A673 (cell line): ENCODE measurements around the gene CYTH1. TPM values are rescaled to one million over a fixed set of nuclear protein-coding genes. Genes with fewer than 3 reads are reported as not detected.

Experiments
- BruUV-seq: library from RNA; stranded (reverse); fragments of 400-500 nt; replicated peaks from 2 replicates; lab custom pipeline; 2021; lab: Mats Ljungman, UMichigan
- CTCF ChIA-PET: fragments of 300-600 bp; sonication (Branson Sonifier 250); formaldehyde crosslinking; loops from one replicate; lab custom pipeline; 2022; ENCODE audit warnings: antibody characterized with exemption; lab: Charles Lee
- POLR2A ChIA-PET: fragments of 300-600 bp; sonication (Branson Sonifier 250); formaldehyde crosslinking; loops from one replicate; lab custom pipeline; 2022; ENCODE audit warnings: antibody characterized with exemption; ENCODE audit not compliant: low non-redundant PET; lab: Charles Lee
- DNase-seq: peaks from one replicate; pipeline ENCODE4 v3.0.0-alpha.2; 2015; ENCODE audit warnings: low spot score
- H3K27ac ChIP-seq: fragments of 200-600 bp; sonication (generic); 2 replicates; pipeline ENCODE4 v1.5.1; 2016; ENCODE audit warnings: mixed run types, low read depth, mild to moderate bottlenecking, mixed read lengths, antibody characterized with exemption, low read length; ENCODE audit not compliant: poor library complexity, severe bottlenecking
- H3K27me3 ChIP-seq: fragments of 200-600 bp; sonication (generic); replicated peaks from 2 replicates; pipeline ENCODE4 v1.6.1; 2017; ENCODE audit warnings: mixed run types, low read depth, mild to moderate bottlenecking, mixed read lengths, antibody characterized with exemption, low read length; ENCODE audit not compliant: insufficient read depth, poor library complexity
- H3K36me3 ChIP-seq: fragments of 200-600 bp; sonication (generic); 2 replicates; pipeline ENCODE4 v1.6.1; 2016; ENCODE audit warnings: mixed run types, mild to moderate bottlenecking, mixed read lengths, antibody characterized with exemption, low read length; ENCODE audit not compliant: insufficient read depth, poor library complexity, severe bottlenecking
- H3K4me1 ChIP-seq: fragments of 200-600 bp; sonication (generic); 2 replicates; pipeline ENCODE4 v1.6.1; 2017; ENCODE audit warnings: mixed run types, mild to moderate bottlenecking, mixed read lengths, antibody characterized with exemption, low read length; ENCODE audit not compliant: insufficient read depth, poor library complexity, severe bottlenecking
- H3K4me3 ChIP-seq: fragments of 200-600 bp; sonication (generic); 2 replicates; pipeline ENCODE4 v1.5.1; 2016; ENCODE audit warnings: low read depth, mixed run types, mild to moderate bottlenecking, mixed read lengths, low read length; ENCODE audit not compliant: poor library complexity, severe bottlenecking
- H3K9me3 ChIP-seq: fragments of 200-600 bp; sonication (generic); 2 replicates; pipeline ENCODE4 v1.6.1; 2016; ENCODE audit warnings: mixed run types, low read depth, mild to moderate bottlenecking, mixed read lengths, antibody characterized with exemption, low read length; ENCODE audit not compliant: poor library complexity, severe bottlenecking
- EZH2 ChIP-seq: fragments of 200-600 bp; sonication (generic); IDR thresholded peaks from 2 replicates; pipeline ENCODE4 v1.6.1; 2017; ENCODE audit warnings: borderline replicate concordance, low read depth, mild to moderate bottlenecking, mixed read lengths, antibody characterized with exemption, low read length; ENCODE audit not compliant: poor library complexity, severe bottlenecking
- intact Hi-C: fragments of 100-400 bp; cut with micrococcal nuclease; formaldehyde crosslinking; loops from one replicate; pipeline ENCODE4 v1.10.0; 2022; ENCODE audit not compliant: unreplicated experiment
- total RNA-seq: library from RNA; stranded (reverse); gene quantifications from 2 replicates; pipeline ENCODE4 v1.2.3, GENCODE V29; 2021
- TF ChIP-seq, protein P1 (sequence below): fragments of 300-800, 200-600 bp; sonication (generic); conservative IDR thresholded peaks from 2 replicates; pipeline ENCODE4 v1.5.1; 2017; ENCODE audit warnings: low read depth, mild to moderate bottlenecking, antibody characterized with exemption, low read length, moderate library complexity, mixed read lengths

The CYTH1 gene
- total RNA-seq, 1 experiment from 2014 or later, result 17.9 TPM

- BruUV-seq, result no TSS peak
- Histone ChIP-seq H3K4me1 (peaks cover 27% of the 10 kb centered on the region), H3K27me3 (no peaks in the 10 kb centered on the region), H3K36me3 (no peaks in the 10 kb centered on the region), H3K9me3 (no peaks in the 10 kb centered on the region), H3K27ac (no peak overlapping the region), H3K4me3 (no peak overlapping the region)
- TF ChIP-seq, protein P1, sequence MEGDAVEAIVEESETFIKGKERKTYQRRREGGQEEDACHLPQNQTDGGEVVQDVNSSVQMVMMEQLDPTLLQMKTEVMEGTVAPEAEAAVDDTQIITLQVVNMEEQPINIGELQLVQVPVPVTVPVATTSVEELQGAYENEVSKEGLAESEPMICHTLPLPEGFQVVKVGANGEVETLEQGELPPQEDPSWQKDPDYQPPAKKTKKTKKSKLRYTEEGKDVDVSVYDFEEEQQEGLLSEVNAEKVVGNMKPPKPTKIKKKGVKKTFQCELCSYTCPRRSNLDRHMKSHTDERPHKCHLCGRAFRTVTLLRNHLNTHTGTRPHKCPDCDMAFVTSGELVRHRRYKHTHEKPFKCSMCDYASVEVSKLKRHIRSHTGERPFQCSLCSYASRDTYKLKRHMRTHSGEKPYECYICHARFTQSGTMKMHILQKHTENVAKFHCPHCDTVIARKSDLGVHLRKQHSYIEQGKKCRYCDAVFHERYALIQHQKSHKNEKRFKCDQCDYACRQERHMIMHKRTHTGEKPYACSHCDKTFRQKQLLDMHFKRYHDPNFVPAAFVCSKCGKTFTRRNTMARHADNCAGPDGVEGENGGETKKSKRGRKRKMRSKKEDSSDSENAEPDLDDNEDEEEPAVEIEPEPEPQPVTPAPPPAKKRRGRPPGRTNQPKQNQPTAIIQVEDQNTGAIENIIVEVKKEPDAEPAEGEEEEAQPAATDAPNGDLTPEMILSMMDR, result no peak
- TF ChIP-seq EZH2, result no peak
- CTCF ChIA-PET, result no interaction called here
- POLR2A ChIA-PET, result no interaction called here
- no peak for DNase-seq
- intact Hi-C loops, result no loop called here
These were observed 45.5 kb downstream of the CYTH1 start for GRCh38 chr17:78736526-78737079.

DNA sequence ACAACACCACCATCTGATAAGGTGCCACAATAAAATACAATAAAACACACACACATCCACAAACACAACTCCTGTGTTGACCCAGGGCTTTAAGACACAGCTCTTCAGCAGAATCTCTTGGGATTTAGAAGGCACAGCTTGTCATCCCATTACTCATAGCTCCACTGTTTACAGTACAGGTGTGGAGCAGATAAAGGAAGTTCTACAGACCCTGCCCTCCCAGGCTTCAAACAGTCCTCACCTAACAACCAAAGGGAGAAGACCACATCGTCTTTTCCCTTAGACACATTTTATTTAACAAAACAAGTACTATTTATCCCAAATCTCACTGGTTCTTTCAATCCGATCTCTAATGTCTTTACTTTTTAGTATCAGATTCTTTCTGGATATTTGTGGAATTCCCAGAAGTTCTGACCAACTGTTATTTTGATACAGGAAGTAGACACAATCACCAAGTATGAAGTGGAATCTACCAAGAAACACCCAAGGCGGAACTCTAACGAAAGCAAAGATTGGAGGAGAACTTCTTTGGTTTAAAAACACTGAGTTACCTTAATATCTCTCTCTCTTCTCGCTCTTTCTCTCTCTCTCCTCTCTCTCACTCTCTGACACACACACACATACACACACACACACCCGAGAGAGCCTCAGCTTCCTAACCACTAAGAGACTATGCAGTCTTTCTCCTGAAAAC is 46.1 kb downstream of the CYTH1 start:
- H3K9me3 ChIP-seq, result no peaks in the 10 kb centered on the region
- ChIA-PET CTCF (interaction anchor here (0.7 kb wide), 1 partner anchor 9 kb away, joined by 3 read pairs; no protein-coding TSS in a partner anchor), POLR2A (no interaction called here)
- no peak overlapping the region for H3K27ac ChIP-seq
- DNase-seq, result no peak
- TF ChIP-seq, protein P1, result no peak
- TF ChIP-seq EZH2, result no peak
- H3K36me3 ChIP-seq, result no peaks in the 10 kb centered on the region
- peaks cover 27% of the 10 kb centered on the region for H3K4me1 ChIP-seq
- no peak overlapping the region for H3K4me3 ChIP-seq
- BruUV-seq, result no TSS peak
- H3K27me3 ChIP-seq, result no peaks in the 10 kb centered on the region
- intact Hi-C loops, result no loop called here

- Histone ChIP-seq H3K27me3 (no peaks in the 10 kb centered on the region), H3K36me3 (no peaks in the 10 kb centered on the region), H3K27ac (no peak overlapping the region), H3K9me3 (no peaks in the 10 kb centered on the region), H3K4me1 (peaks cover 27% of the 10 kb centered on the region), H3K4me3 (no peak overlapping the region)
- ChIA-PET CTCF (interaction anchor here (0.6 to 0.7 kb wide), 2 partner anchors 12 to 236 kb away, joined by 3 read pairs; no protein-coding TSS in a partner anchor), POLR2A (no interaction called here)
- intact Hi-C loops, result no loop called here
- no peak for DNase-seq
- TF ChIP-seq, protein P1, result no peak
- TF ChIP-seq EZH2, result no peak
- no TSS peak for BruUV-seq
These were observed 47.1 kb downstream of the CYTH1 start for GRCh38 chr17:78734793-78735641.
